D721Med (cell line): ENCODE results near the gene KCNJ6.
"Not testable (repeated sequence)": the region's sequence is repeated elsewhere in the genome, so short reads cannot be mapped to it uniquely, and the experiment has no call there.

Source experiments
- DNase-seq: peaks from one replicate; pipeline ENCODE4 v3.0.0; 2011; ENCODE audit warnings: low spot score; ENCODE audit not compliant: insufficient read length
- FAIRE-seq: peaks from 2 replicates; lab custom pipeline; 2011; peaks lifted over from hg19 to GRCh38; lab: Jason Lieb, UNC
- CTCF ChIP-seq: IDR thresholded peaks from 2 replicates; pipeline ENCODE4 v1.5.1; 2012; ENCODE audit warnings: mild to moderate bottlenecking, control low read depth; ENCODE audit not compliant: insufficient read depth; ENCODE audit errors: missing control alignments

KCNJ6 gene

DNA sequence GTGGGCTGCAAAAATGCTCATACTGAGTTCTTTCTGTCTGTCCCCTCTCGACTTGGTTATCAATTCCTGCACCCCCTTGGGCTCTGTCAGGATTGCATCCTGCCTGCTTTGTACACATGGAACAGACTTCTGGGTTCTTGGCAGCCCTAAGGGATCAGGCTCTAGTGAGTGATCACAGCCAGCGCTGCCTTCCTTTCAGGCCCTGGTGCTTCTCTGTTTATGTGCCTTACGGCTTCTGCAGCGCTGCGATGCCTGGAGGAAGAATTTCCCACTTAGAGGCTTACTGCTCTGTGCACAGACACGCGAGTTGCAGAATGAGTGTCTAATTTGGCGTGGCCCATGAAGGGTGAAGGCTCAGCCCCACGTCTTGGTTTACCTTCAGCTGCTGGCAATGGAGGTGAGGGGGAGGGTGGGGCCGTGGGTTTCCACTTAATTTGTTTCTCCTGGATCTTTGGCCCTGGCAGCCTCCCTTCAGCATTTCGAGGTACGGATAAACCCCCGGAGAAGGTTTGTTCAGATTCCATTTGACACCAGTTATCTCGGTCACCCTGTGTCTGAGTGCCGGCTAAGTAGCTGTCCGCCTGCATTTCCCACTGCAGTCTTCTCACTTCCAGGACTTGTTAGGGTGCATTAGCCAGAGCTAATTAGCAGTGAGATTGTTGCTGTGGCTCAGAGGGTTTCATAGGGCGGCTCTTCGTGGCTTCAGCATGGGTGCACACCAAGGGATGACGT is 322.4 kb downstream of the KCNJ6 start:
- DNase-seq (no peak), FAIRE-seq (no peak)
- no peak for TF ChIP-seq CTCF

DNA sequence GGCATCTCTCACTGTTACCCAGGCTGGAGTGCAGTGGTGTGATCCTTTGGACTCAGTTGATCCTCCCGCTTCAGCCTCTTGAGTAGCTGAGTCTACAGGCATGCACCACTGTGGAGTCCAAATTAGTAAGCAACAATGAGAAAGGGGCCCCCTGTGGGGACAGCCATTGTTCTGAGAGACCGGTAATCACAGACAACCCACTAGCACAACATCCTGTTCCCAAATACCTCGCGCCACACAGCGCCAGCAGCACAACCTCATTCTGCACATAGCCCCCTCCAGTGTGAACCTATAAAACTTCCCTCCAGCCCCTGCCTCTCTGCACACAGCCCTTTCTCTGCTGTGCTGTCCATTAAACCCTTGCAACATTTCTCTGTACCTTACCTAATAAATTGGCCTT is 323.2 kb downstream of the KCNJ6 start:
- no peak for DNase-seq
- no peak for TF ChIP-seq CTCF
- FAIRE-seq: no peak

GRCh38 chr21:37592496-37592895 is 323.8 kb downstream of the KCNJ6 start:
- TF ChIP-seq CTCF: no peak
- FAIRE-seq (no peak), DNase-seq (no peak)

DNA sequence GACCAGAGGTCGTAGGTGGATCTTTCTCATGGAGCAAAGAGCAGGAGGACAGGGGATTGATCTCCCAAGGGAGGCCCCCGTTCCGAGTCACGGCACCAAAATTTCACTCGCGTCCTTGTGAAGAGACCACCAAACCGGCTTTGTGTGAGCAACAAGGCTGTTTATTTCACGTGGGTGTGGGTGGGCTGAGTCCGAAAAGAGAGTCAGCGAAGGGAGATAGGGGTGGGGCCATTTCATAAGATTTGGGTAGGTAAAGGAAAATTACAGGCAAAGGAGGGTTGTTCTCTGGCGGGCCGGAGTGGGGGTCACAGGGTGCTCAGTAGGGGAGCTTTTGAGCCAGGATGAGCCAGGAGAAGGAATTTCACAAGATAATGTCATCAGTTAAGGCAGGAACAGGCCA is 324.3 kb downstream of the KCNJ6 start:
- not testable (repeated sequence) for DNase-seq, FAIRE-seq

- not testable (repeated sequence) for FAIRE-seq, DNase-seq
Measured at GRCh38 chr21:37590836-37591235, 325.4 kb downstream of the KCNJ6 start.

- not testable (repeated sequence) for FAIRE-seq
Measured at GRCh38 chr21:37588644-37589043, 327.6 kb downstream of the KCNJ6 start.

DNA sequence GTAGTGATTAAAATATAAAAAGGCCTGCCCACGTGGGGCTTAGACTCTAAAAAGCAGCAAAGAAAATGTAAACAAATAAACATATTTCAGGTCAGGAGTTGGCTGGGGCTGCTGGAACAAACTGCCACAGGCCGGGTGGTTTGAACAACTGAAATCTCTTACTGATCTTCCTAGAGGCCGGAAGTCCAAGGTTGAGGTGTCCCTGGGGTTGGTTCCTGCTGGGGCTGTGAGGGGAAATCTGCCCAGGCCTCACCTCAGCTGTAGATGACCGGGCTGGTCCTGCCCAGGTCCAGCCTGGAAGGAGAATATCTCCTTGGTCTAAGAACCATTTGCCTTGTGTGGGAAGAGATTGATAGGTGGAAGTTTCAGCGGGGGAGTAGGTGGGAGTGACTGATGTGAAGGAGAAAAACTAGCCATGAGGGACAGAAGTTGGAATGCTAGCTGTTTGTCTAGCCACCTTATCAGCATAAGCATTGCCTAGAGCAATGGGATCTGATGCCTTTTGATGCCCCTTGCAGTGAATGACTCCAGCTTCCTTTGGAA is 328.6 kb downstream of the KCNJ6 start:
- DNase-seq (no peak), FAIRE-seq (no peak)
- TF ChIP-seq CTCF: no peak

More at GRCh38 chr21:37588644-37589043, 327.6 kb downstream of the KCNJ6 start:
- not testable (repeated sequence) for DNase-seq

DNA sequence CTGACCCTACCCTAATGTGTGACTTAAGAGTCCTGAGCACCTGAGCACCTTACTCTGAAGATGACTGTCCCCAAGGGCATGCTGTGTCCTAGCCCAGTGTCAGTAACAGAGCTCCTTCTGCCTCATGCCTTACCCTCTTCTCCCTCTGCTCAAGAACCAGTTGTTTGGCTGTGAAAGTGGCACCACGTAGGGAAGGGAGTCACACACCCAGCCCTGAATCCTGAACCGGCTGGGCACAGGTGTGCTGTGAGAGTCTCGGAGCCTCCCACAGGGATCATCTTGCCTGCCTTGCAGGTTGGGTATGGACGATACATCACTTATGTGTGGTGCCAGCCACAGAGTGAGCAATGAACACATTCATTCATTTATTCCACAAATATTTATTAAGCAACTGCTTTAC is 329.1 kb downstream of the KCNJ6 start:
- DNase-seq (no peak), FAIRE-seq (no peak)
- no peak for TF ChIP-seq CTCF

DNA sequence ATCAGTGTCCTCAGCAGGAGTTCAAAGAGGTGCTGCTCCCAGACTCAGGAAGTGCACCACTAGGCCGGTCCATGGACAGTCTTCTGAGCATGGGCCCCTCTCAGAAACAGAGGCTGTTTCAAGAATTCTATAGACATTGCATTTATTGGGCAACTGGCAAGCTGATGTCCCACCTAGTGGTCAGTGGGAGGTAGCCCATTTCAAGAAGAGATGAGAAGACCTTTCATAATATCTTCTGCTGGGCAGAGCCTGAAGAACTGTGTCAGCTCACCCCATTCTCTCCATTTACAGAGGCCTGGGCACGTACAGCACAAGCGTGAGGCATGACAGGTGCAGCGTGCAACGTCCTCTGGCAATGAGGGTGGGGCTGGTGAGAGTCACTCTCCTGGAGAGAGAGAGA is 333.7 kb downstream of the KCNJ6 start:
- FAIRE-seq (no peak), DNase-seq (no peak)
- peak; percentile 62 for TF ChIP-seq CTCF
